Effector memory CD4-positive, alpha-beta T cell (primary cell): Measurements from ENCODE around the gene TRMT1.
A peak's percentile ranks its signal among the peaks of the same experiment; 100 is the strongest.

Source experiments
- DNase-seq, 3 donors: peaks; one replicate each; pipeline ENCODE4 v3.0.0-alpha.2; 2020
- H3K27ac ChIP-seq: 2 replicates; pipeline ENCODE4 v1.7.0; 2013; ENCODE audit warnings: mild to moderate bottlenecking, low read length, moderate library complexity; ENCODE audit not compliant: insufficient read depth, poor library complexity, severe bottlenecking
- H3K27me3 ChIP-seq: replicated peaks from 2 replicates; pipeline ENCODE4 v1.7.0; 2013; ENCODE audit warnings: mild to moderate bottlenecking, low read length; ENCODE audit not compliant: insufficient read depth, control insufficient read depth, poor library complexity, severe bottlenecking
- H3K36me3 ChIP-seq: 2 replicates; pipeline ENCODE4 v1.7.0; 2013; ENCODE audit warnings: mild to moderate bottlenecking, low read length, moderate library complexity; ENCODE audit not compliant: control insufficient read depth, insufficient read depth
- H3K4me1 ChIP-seq: 2 replicates; pipeline ENCODE4 v1.7.0; 2013; ENCODE audit warnings: low read length, mild to moderate bottlenecking; ENCODE audit not compliant: control insufficient read depth, insufficient read depth, poor library complexity, severe bottlenecking
- H3K4me3 ChIP-seq: 2 replicates; pipeline ENCODE4 v1.7.0; 2013; ENCODE audit warnings: low read length, low read depth, mild to moderate bottlenecking; ENCODE audit not compliant: insufficient read depth, poor library complexity, severe bottlenecking
- H3K9me3 ChIP-seq: 2 replicates; pipeline ENCODE4 v1.7.0; 2013; ENCODE audit warnings: mild to moderate bottlenecking, low read length, moderate library complexity; ENCODE audit not compliant: control insufficient read depth

The TRMT1 gene

DNA sequence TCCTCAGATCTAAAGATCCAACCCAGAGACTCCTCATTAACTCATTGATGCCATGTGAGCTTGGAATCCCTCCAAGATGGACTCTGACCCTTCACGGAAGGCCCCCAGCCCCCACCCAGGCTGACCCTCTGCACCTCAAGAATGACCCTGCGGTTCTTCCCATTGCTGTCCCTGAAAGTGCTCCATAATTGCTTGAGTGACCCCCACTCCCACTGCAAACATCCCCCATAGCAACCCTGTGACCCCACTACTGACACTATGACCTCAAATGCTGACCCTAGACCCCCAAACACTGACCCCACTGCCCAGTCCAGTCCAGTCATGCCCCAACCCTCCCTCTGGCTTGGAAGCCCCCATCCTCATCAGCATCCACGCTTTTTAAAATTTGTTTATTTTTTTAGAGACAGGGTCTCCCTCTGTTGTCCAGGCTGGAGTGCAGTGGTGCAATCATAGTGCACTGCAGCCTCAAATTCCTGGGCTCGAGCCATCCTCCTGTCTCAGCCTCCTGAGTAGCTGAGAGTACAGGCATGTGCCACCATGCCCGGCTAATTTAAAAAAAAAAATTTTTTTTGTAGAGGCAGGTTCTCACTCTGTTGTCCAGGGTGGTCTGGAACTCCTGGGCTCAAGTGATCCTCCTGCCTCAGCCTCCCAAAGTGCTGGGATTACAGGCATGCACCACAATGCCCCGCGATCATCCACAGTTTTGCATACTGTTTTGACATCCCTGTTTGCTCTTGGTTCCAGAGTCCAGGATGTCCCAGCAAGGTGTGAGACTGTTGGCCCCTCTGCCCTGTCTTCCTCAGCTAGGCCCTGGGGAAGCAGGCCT lies 14.7 kb downstream of the TRMT1 start:
- no peaks in the 10 kb centered on the region for H3K9me3 ChIP-seq
- peaks cover 11% of the 10 kb centered on the region for H3K27me3 ChIP-seq
- H3K4me3 ChIP-seq = peak overlapping the region; percentile 63
- H3K27ac ChIP-seq = peak overlapping the region; percentile 65
- H3K36me3 ChIP-seq = no peaks in the 10 kb centered on the region
- peaks cover 72% of the 10 kb centered on the region for H3K4me1 ChIP-seq
- DNase-seq = no peak

DNA sequence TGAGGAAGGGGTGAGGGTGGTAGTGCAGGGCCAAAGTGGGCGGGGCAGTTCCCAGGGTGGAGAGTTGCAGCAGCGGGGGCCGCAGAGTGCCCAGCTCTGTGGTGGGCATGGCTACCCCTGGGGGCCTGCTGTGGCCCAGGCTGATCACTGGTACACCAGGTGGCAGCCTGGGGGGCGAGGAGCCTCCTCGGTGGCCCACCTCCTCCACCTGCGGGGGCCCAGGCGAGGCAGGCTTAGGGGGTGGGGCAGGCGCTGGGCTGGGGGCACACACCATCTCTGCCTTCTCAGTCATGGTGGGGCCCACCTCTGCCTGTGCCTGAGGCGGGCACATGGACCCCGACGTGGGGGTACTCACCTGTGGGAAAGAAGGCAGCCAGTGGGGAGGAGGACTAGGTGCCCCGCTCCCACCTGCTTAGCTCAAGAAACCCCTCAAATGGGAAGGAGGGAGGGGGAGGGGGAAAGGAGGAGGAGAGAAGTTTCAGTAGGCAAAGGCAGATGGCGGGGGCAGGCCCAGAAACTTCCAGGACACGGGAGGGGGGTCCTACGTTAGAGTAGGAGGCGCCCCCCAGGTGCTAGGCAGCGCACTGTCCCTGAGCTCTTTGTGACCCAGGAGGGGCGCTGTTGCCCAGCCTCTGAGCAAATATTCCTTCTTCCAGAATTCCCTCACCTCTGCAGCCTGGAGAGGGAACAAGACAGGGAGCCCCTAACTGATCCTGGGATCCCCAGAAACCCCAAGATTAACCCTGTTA lies 15.5 kb downstream of the TRMT1 start:
- Histone ChIP-seq H3K27me3 (peaks cover 19% of the 10 kb centered on the region), H3K4me3 (peak overlapping the region; percentile 63), H3K4me1 (peaks cover 80% of the 10 kb centered on the region), H3K27ac (peak overlapping the region; percentile 40), H3K9me3 (no peaks in the 10 kb centered on the region), H3K36me3 (no peaks in the 10 kb centered on the region)
- DNase-seq = no peak

DNA sequence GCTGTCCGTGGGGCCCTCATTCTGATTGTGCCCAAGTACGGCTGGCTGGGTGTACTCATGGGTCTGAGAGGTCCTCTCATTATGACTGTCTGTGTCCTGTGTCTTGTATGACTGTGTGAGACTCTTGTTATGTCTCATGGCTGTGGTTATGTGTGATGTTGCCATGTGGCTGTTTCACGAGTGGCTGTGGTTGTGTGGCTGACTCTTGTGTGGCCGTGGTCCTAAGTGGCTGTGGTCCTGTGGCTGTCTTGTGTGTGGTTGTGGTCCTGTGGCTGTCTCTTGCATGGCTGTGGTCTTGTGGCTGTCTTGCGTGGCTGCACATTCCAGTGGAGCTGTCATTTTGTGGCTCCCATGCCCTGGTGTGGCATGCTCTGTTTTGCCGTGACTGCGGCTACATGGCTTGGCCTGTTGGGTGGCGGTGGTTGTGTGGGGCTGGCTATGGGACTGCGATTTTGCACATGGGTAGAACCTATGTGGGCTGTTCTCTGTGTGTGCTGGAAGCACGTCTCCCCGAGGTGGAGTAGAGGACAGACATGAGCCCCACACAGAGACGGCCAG lies 16.4 kb downstream of the TRMT1 start:
- H3K4me1 ChIP-seq = peaks cover 85% of the 10 kb centered on the region
- H3K36me3 ChIP-seq = no peaks in the 10 kb centered on the region
- H3K27me3 ChIP-seq = peaks cover 26% of the 10 kb centered on the region
- H3K27ac ChIP-seq = peak overlapping the region; percentile 85
- H3K4me3 ChIP-seq = no peak overlapping the region
- peak in 2 of 3 donors; percentile 59 to 66 for DNase-seq
- no peaks in the 10 kb centered on the region for H3K9me3 ChIP-seq

DNA sequence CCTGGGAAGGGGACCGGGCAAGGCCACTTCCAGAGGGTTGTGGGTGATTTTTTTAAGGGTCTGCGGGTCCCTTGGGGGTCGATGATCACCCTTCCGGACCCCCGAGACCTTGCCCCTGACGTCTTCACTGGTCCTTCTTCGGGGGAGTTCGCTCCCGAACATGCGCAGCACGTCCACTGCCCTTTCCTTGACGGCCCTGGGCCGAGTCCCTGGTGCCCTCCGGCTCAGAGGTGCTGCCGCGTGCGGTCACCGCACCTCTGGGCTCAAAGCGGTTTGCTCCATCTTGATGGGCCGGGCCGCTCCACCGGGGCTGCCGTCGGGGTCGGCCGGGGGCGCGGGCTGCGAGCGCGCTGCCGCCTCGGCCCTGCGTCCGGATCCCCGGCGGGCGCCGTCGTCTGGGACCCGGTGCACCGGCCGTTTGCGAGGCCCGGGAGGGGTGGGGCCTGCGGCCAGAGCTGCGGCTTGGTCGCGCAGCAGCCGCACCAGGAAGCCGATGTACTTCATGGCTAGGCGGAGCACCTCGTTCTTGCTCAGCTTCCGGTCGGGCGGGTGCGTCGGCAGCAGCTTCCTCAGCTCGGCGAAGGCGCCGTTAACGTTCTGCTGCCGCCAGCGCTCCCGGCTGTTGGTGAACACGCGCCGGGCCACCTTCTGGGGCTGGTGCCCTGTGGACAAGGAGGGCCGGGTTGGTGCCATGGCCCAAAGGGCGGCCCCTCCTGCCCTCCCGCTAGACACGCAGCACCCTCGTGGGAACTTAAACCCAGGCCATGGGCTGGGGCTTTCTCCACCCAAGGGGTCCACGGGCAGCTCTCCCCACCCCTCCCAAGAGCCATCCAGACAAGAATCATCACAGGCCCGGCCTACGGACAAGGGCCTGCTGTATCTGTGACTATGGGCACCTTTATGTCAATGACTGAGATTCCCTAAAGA lies 17.2 kb downstream of the TRMT1 start:
- Histone ChIP-seq H3K9me3 (no peaks in the 10 kb centered on the region), H3K4me1 (peaks cover 85% of the 10 kb centered on the region), H3K27me3 (peaks cover 26% of the 10 kb centered on the region), H3K27ac (peak overlapping the region; percentile 85), H3K36me3 (no peaks in the 10 kb centered on the region), H3K4me3 (peak overlapping the region; percentile 40)
- peak; percentile 69 to 72 (median 71) for DNase-seq

DNA sequence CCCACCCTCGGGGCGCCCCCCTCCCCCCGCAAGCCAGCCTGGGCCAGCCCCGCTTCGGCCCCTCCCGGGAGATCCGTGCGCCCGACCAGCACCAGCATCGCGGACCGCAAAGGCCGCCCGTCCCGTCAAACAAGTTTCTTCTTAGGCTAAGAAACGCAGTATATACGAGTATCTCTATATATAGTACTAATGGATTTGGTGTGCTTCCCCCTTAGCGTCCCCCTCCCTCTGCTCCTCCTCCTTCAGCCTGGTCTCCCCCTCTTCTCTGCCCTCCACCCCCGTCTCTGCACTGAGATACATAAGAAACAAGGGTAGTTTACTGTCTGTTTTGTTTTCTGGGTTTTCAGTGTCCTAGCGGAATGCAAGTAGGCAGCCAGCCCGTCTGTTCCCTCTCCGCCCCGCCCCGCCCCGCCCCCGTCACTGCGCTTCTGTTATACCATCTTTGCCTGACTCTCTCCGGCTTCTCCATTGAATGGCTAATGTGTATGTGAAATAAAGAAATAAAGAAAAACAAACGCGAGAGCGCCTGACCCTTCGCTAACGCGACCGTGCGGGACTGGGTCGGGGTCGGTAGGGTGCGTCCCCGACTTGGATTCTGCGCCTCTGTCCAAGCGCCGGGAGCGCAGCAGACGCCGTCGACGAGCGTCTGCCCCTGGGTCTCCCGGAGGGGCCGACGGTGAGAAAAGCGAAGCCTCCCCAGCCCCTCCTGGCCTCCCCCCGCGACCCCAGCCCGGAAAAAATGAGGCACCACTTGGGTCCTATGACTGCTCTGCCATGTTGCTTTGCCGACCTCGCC lies 18.1 kb downstream of the TRMT1 start:
- Histone ChIP-seq H3K9me3 (no peaks in the 10 kb centered on the region), H3K27ac (peak overlapping the region; percentile 85), H3K27me3 (peaks cover 26% of the 10 kb centered on the region), H3K4me3 (peak overlapping the region; percentile 40), H3K36me3 (no peaks in the 10 kb centered on the region), H3K4me1 (peaks cover 78% of the 10 kb centered on the region)
- DNase-seq = no peak

DNA sequence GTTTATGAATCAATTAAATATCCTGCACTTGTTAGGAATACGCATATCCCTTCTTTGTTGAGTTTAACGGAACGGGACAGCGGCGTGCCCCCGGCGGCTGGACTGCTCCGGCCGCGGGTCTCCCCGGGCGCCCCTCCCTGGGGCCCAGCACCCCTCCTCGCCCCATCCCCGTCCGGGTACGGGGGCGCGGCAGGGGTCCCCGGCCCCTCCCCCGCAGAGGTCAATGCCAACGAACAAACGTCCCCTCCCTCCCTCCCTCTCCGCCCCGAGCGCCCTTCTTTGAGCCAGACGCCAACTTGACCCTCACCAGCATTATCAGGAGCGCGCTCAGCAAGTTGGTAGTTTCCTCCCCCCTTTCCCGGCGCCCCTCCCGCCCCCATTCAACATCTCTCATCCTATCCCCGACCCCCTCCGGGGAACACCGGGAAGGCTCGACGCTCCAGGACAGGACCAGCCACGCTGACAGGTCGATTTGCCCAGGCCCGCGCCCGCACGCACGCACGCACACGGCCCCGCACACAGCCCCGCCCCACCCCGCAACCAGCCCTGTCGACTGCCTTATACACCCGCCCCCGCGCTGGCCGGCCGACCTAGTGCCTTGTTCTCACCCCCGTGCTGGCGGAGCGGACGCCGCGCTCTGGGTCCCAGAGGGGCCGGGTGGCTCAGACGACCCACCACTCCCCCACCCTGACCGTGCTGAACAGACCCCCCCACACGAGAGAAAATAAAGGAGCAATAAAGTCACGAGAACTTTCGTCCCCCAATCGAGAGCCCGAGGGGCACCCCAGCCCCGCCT lies 18.9 kb downstream of the TRMT1 start:
- Histone ChIP-seq H3K4me3 (peak overlapping the region; percentile 35), H3K27me3 (peaks cover 26% of the 10 kb centered on the region), H3K4me1 (peaks cover 71% of the 10 kb centered on the region), H3K36me3 (no peaks in the 10 kb centered on the region), H3K9me3 (no peaks in the 10 kb centered on the region), H3K27ac (peak overlapping the region; percentile 60)
- no peak for DNase-seq

DNA sequence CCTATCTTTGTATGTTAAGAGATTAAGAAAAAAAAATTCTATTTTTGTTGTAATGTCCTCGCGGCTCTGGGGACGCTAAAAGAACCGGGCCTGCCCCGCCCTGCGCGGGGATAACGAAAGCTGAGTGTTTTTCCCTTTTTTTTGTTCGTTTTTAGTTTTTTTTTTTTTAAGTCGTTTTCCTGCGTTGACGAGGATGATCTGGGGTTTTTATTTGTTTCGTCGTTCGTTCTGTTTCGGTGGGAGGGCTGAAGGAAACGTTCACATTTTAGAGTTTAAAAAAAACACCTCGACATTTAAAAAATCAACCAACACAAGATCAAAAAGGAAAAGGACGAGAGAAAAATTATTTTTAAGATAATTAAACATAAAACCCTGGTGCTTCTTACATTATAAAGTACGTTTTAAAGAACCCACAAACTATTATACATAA lies 19.5 kb downstream of the TRMT1 start:
- Histone ChIP-seq H3K36me3 (no peaks in the 10 kb centered on the region), H3K4me1 (peaks cover 65% of the 10 kb centered on the region), H3K27ac (peak overlapping the region; percentile 60), H3K27me3 (peaks cover 26% of the 10 kb centered on the region), H3K4me3 (peak overlapping the region; percentile 35), H3K9me3 (no peaks in the 10 kb centered on the region)
- DNase-seq = no peak

DNA sequence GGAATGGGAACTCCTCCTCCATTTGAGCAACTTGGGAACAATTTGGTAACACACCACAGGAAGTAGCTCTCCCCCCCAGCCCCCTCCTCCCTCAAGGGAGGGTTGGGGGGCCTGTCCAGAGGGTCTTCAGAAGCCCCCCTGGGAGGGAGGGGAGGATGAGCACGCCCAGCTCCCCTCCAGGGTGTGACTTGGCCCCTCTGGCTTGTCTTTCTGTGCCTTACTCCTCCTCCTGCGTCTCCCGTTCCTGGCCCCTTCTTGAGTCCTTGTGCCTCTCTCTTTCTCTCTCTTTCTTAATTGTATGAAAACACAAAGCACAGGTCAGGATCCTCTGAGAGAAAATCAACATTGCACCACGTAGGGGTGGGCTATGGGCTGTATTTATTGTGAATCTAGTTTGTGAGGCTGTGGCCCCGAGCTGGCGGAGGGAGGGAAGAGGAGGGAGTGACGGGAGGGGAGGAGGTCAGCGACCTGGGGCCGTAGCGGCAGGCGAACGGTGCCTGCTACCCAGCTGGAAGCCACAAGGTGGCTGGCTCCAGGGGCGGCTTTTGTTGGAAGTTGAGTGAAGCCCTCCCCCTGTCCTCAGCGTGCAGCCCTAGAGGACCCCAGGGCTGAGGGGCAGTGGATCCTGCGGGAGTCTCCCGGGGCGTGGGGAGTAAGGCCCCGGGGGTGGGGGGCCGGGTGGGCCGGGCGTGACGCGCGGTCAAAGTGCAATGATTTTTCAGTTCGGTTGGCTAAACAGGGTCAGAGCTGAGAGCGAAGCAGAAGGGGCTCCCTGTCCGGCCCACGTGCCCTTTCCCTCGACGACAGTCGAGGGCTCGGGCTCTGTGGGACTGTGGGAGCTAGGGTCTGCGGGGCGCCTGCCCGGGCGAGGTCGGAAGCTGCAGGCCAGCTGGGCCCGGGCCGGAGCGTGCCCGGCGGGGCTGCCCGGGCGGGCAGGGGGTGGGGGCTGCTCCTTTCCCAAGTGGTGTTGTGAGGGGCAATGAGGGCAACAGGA lies 20.3 kb downstream of the TRMT1 start:
- peaks cover 57% of the 10 kb centered on the region for H3K4me1 ChIP-seq
- no peaks in the 10 kb centered on the region for H3K36me3 ChIP-seq
- peak overlapping the region; percentile 27 for H3K4me3 ChIP-seq
- H3K27me3 ChIP-seq = peaks cover 26% of the 10 kb centered on the region
- no peak for DNase-seq
- H3K27ac ChIP-seq = peak overlapping the region; percentile 50
- H3K9me3 ChIP-seq = no peaks in the 10 kb centered on the region
